Esophagus squamous epithelium (tissue), 5 donors: ENCODE data around the gene JPH4. TPM values are rescaled to one million over a fixed set of nuclear protein-coding genes. Genes with fewer than 3 reads are reported as not detected.

ENCODE experiments used
- DNase-seq: peaks from one replicate; lab custom pipeline; 2025; lab: John Stamatoyannopoulos, UW
- H3K27ac ChIP-seq, 4 donors: fragments of 200-600 bp; sonication (generic); one replicate each; pipeline ENCODE4 v1.5.1; 2016 to 2019; ENCODE audit warnings: mild to moderate bottlenecking in 1 of 4
- H3K27me3 ChIP-seq, 4 donors: fragments of 200-600 bp; sonication (generic); 1 replicate in 3 of 4; 2 replicates in 1 of 4; pipeline versions ENCODE4 v1.5.1 to v1.6.0; 2017 to 2021; ENCODE audit warnings: antibody characterized with exemption in 1 of 4
- H3K36me3 ChIP-seq, 3 donors: fragments of 200-600 bp; sonication (generic); one replicate each; pipeline ENCODE4 v1.5.1; 2016 to 2019
- H3K4me1 ChIP-seq, 3 donors: fragments of 200-600 bp; sonication (generic); one replicate each; pipeline ENCODE4 v1.5.1; 2017 to 2019
- H3K4me3 ChIP-seq, 4 donors: fragments of 200-600 bp; sonication (generic); 1 replicate in 3 of 4; 2 replicates in 1 of 4; pipeline ENCODE4 v1.5.1; 2016 to 2019; ENCODE audit warnings: mild to moderate bottlenecking in 2 of 4, moderate library complexity in 1 of 4
- H3K9me3 ChIP-seq, 3 donors: fragments of 200-600 bp; sonication (generic); one replicate each; pipeline ENCODE4 v1.5.1; 2016 to 2019
- POLR2A ChIP-seq, 4 donors: fragments of 450-650 bp; IDR thresholded peaks; one replicate each; pipeline ENCODE4 v1.6.1; 2017; ENCODE audit warnings: antibody characterized with exemption in 4 of 4, mild to moderate bottlenecking in 4 of 4, moderate library complexity in 3 of 4
- WGBS, 2 donors: methylation state at CpG; one replicate each; pipeline ENCODE4 v1.1.5; 2018; 5-methylcytosine and 5-hydroxymethylcytosine counted together
- intact Hi-C: fragments of 100-400 bp; cut with DNase I; formaldehyde crosslinking; loops from one replicate; pipeline ENCODE4 v1.15.0; 2022
- total RNA-seq, 4 donors: library from RNA; depleted of rRNA; stranded (reverse); fragments of >200 nt; gene quantifications; one replicate each; pipeline ENCODE4 v1.1.0, GENCODE V29; 2016
- TF ChIP-seq, protein P1 (sequence below), 6 experiments: fragments of 450-650 bp in 4 of 6; fragments of 200-600 bp in 2 of 6; sonication (generic) in 2 of 6; IDR thresholded peaks; one replicate each; pipeline ENCODE4 v1.5.1; 2016 to 2019; ENCODE audit warnings: antibody characterized with exemption in 6 of 6, mild to moderate bottlenecking in 4 of 6, moderate library complexity in 4 of 6
- donor health status: DM: yes; HTN: yes; CAD: no.

Gene JPH4
- total RNA-seq, 4 donors from 2014 or later: 0.21 to 2.7 TPM; not detected in 2

DNA sequence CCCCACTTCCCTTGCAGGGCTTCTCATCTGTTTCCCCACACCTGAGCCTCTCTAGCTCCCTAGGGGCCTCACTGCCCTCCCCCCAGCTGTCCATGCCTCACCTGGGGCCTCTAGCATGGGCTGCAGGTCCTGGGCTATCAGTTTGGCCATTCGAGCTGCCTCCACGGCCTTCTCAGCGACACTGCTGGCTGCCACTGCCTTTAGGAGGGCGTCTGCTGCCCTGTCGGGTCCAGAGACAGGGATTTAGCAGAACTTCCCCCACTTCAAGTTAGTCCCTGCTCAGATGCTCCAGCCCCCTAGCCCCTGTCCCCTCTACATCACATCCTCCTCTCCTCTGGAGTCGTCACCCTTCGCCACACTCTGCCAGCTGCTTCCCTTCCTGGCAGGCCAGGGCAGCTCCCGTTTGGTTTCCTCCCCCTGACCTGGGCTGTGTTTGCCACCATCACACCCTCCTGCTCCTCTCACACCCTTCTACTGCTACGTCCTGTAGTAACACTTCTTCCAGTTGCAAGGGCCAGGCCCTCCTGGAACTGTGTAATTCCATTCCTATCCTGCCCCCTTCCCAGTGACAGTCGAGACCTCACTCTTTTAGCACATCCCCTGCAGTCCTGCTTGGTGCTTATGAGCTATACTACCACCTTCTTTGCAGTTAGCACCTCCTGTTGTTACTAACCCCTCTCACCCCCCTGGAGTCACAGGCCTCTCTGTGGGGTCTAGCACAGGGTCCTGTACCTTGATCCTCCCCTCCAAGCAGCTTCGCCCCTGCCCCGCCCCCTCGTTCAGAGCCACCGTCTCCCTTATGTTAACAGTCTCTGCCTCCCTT, 6.7 kb downstream of the JPH4 start:
- peaks cover 11 to 46% (median 14%) of the 10 kb centered on the region in 3 donors for H3K4me1 ChIP-seq

DNA sequence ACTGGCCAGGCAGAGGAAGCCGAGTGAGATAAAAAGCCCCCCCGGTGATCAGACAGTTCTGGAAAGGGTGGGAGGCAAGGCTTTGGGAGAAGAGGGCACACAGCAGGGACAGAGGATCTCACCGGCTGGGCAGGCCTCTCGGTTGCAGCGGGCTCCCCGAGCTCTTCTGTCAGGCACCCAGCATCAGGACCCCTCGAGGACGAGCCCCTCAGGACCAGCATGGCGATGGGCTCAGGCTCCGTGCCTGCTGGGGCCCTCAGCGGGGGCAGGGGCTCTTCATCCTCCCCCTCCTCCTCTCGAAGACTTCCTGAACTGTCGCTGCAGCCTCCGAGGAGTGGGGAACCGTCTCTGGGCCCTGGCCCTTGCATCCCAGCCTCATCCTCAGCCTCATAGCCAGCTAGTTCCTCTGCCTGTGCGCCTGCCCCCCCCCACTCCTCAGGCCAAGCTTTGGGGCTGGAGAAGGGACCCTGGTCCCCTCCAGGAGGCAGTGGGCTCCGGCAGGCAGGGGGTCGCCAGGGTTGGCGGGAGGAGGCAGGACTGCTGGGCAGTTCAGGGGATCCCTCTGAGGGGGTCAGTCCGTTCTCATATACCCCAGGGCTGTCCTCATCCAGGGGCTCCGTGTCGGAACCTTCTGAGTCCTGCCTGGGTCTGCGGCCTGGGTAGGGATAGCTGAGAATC, 7.6 kb downstream of the JPH4 start:
- peaks cover 0 to 45% (median 3%) of the 10 kb centered on the region in 4 donors for H3K27me3 ChIP-seq
- no peak for DNase-seq

More for the DNA sequence above, 6.7 kb downstream of the JPH4 start:
- H3K27me3 ChIP-seq: peaks cover 7 to 55% (median 10%) of the 10 kb centered on the region in 4 donors
- H3K4me3 ChIP-seq: no peak overlapping the region
- H3K36me3 ChIP-seq: no peaks in the 10 kb centered on the region
- no peak for DNase-seq
- no peaks in the 10 kb centered on the region for H3K9me3 ChIP-seq
- intact Hi-C loops: no loop called here
- TF ChIP-seq, protein P1, sequence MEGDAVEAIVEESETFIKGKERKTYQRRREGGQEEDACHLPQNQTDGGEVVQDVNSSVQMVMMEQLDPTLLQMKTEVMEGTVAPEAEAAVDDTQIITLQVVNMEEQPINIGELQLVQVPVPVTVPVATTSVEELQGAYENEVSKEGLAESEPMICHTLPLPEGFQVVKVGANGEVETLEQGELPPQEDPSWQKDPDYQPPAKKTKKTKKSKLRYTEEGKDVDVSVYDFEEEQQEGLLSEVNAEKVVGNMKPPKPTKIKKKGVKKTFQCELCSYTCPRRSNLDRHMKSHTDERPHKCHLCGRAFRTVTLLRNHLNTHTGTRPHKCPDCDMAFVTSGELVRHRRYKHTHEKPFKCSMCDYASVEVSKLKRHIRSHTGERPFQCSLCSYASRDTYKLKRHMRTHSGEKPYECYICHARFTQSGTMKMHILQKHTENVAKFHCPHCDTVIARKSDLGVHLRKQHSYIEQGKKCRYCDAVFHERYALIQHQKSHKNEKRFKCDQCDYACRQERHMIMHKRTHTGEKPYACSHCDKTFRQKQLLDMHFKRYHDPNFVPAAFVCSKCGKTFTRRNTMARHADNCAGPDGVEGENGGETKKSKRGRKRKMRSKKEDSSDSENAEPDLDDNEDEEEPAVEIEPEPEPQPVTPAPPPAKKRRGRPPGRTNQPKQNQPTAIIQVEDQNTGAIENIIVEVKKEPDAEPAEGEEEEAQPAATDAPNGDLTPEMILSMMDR (IDR thresholded peaks at IDR 0.05): no peak
- no peak for TF ChIP-seq POLR2A (IDR thresholded peaks at IDR 0.05)
- peak overlapping the region in 2 of 4 donors; percentile 9 to 46 for H3K27ac ChIP-seq
- WGBS, 2 donors: 55 to 58% methylated on average over 13 to 14 of the region's 14 CpGs

DNA sequence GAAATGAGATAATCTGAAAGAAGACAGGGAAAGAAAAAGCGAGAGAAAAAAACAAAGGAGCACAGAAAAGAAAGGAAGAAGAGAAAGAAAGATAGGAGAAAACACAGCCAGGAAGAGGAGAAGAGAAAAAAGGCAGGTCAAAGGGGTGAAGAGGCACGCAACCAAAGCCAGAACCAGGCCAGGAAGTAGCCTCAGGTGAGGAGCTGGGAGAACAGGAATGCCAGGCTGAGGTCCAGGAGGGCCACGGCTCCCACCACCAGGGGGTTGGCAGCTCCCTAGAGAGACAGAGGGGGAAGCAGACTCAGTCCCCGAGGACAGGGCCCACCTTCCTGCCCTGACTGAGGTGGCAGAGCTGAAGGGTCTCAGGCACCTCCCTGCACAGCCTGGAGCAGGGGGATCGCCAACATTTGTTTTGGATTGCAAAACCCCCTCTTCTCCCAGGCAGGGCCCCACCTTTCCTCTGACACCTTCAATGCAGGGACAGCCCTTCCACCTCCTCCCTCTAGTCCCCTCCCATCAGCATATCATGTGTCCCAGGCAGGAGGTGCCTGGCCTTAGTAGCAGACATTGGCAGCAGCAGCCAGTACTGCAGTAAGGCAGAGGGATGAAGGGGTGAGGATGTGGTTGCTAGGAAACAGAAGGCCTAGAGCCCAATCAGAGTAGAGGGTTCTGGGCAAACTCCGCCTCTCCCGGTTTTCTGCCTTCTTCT, 9.0 kb downstream of the JPH4 start:
- Histone ChIP-seq H3K4me1 (peaks cover 8 to 45% (median 16%) of the 10 kb centered on the region in 3 donors), H3K36me3 (peaks cover 0 to 17% (median 5%) of the 10 kb centered on the region in 3 donors), H3K27ac (peak overlapping the region in 2 of 4 donors; percentile 11 to 47), H3K9me3 (no peaks in the 10 kb centered on the region), H3K27me3 (peaks cover 0 to 32% (median 0%) of the 10 kb centered on the region in 4 donors), H3K4me3 (no peak overlapping the region)
- 46 to 53% methylated on average over 6 of the region's 7 CpGs for WGBS, 2 donors
- DNase-seq: no peak
- intact Hi-C loops: no loop called here
- TF ChIP-seq, protein P1 (IDR thresholded peaks at IDR 0.05): peak in 1 of 6 experiments; percentile 22
- no peak for TF ChIP-seq POLR2A (IDR thresholded peaks at IDR 0.05)

More for the DNA sequence above, 7.6 kb downstream of the JPH4 start:
- TF ChIP-seq, protein P1 (IDR thresholded peaks at IDR 0.05): no peak
- TF ChIP-seq POLR2A (IDR thresholded peaks at IDR 0.05): no peak
- Histone ChIP-seq H3K27ac (no peak overlapping the region), H3K36me3 (peaks cover 0 to 3% (median 0%) of the 10 kb centered on the region in 3 donors), H3K9me3 (no peaks in the 10 kb centered on the region), H3K4me3 (no peak overlapping the region), H3K4me1 (peaks cover 8 to 46% (median 16%) of the 10 kb centered on the region in 3 donors)
- intact Hi-C loops: no loop called here
- 70 to 85% methylated on average over 2 to 6 of the region's 23 CpGs for WGBS, 2 donors

DNA sequence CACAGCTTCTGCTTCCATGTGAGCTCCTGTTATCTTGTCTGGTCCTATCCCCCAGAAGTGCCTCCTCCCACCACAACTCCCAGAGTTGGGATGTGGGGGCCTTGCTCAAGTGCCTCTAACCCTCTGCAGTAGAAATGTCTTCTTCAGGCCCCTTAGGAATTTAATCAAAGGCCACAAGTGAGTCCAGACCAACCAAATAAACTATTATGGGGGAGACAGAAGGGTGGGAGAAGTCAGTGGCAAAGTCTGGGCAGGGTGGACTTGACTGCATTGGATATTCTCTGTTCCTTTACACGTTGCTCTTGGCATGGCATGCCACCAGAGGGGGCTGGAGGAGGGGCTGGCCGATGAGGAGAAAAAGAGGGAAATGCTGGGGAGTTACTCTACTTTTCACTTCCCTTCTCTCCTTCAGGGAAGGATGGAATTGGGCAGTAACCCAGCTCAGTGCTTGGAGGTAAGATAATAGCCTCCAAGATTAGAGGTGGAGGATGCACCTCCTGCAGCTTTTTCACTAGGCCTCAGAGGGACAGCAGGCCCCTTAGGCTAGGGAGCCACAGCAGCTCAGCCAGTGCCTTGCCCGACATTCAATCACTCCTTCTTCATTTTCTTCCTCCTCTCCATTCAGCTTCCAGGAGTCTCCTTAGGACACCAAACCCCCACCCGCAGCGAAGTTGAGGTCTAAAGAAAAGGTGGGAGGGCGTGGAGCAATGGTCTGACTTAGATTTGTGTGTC, 9.8 kb downstream of the JPH4 start:
- no peak overlapping the region for H3K4me3 ChIP-seq
- no peaks in the 10 kb centered on the region for H3K9me3 ChIP-seq
- WGBS, 2 donors: 52% methylated on average over 4 to 6 of the region's 6 CpGs
- H3K4me1 ChIP-seq: peaks cover 8 to 45% (median 16%) of the 10 kb centered on the region in 3 donors
- peak overlapping the region in 2 of 4 donors; percentile 90 to 92 for H3K27ac ChIP-seq
- DNase-seq: no peak
- peaks cover 0 to 24% (median 0%) of the 10 kb centered on the region in 4 donors for H3K27me3 ChIP-seq
- H3K36me3 ChIP-seq: peaks cover 0 to 25% (median 5%) of the 10 kb centered on the region in 3 donors
- no peak for TF ChIP-seq POLR2A (IDR thresholded peaks at IDR 0.05)
- TF ChIP-seq, protein P1 (IDR thresholded peaks at IDR 0.05): peak in 1 of 6 experiments; percentile 16
- intact Hi-C loops: no loop called here
